Lung (tissue), 12 donors: Measurements from ENCODE around the gene CATSPER3. TPM values are rescaled to one million over a fixed set of nuclear protein-coding genes. Genes with fewer than 3 reads are reported as not detected.

Experiments
- ATAC-seq: fragments of 200-7000 bp; cut with Tn5 transposase; one replicate; pipeline ENCODE4 v1.9.1; 2020; ENCODE audit warnings: moderate number of reproducible peaks; ENCODE audit not compliant: insufficient read depth, low FRiP score
- DNase-seq, 3 donors: peaks; one replicate each; pipeline ENCODE4 v3.0.0-alpha.2; 2013 to 2017
- H3K27ac ChIP-seq, 2 donors: one replicate each; pipeline ENCODE4 v1.5.1; 2013; ENCODE audit warnings: mild to moderate bottlenecking in 2 of 2, moderate library complexity in 2 of 2, control low read depth in 1 of 2, inconsistent platforms in 1 of 2, low read depth in 1 of 2, low read length in 1 of 2
- H3K27me3 ChIP-seq, 3 donors: one replicate each; pipeline ENCODE4 v1.5.1; 2013; ENCODE audit warnings: low read length in 2 of 3; ENCODE audit not compliant: control insufficient read depth in 3 of 3, insufficient read depth in 3 of 3
- H3K36me3 ChIP-seq, 4 donors: one replicate each; pipeline ENCODE4 v1.5.1; 2013; ENCODE audit warnings: low read length in 4 of 4, mild to moderate bottlenecking in 1 of 4, moderate library complexity in 1 of 4; ENCODE audit not compliant: control insufficient read depth in 4 of 4, insufficient read depth in 4 of 4
- H3K4me1 ChIP-seq, 5 donors: one replicate each; pipeline ENCODE4 v1.5.1; 2013; ENCODE audit warnings: low read length in 5 of 5, mild to moderate bottlenecking in 2 of 5, moderate library complexity in 1 of 5; ENCODE audit not compliant: control insufficient read depth in 5 of 5, insufficient read depth in 5 of 5
- H3K4me3 ChIP-seq: one replicate; pipeline ENCODE4 v1.5.1; 2013; ENCODE audit warnings: mild to moderate bottlenecking, control low read depth, moderate library complexity
- H3K9ac ChIP-seq, 2 donors: one replicate each; pipeline ENCODE4 v1.5.1; 2013; ENCODE audit warnings: low read length in 2 of 2, control low read depth in 1 of 2; ENCODE audit not compliant: insufficient read depth in 1 of 2
- H3K9me3 ChIP-seq, 4 donors: one replicate each; pipeline ENCODE4 v1.5.1; 2013; ENCODE audit warnings: low read length in 3 of 4, mild to moderate bottlenecking in 1 of 4, moderate library complexity in 1 of 4; ENCODE audit not compliant: control insufficient read depth in 4 of 4, insufficient read depth in 3 of 4
- CTCF ChIP-seq: IDR thresholded peaks from 2 replicates; pipeline ENCODE4 v1.5.1; 2012; ENCODE audit warnings: mild to moderate bottlenecking; ENCODE audit errors: control extremely low read depth, extremely low read depth
- WGBS, 2 donors: extraction: QIAGEN DNeasy Blood & Tissue Kit; methylation state at CpG; one replicate each; pipeline ENCODE4 v1.1.7; 2013; 5-methylcytosine and 5-hydroxymethylcytosine counted together
- polyA plus RNA-seq, 2 donors: library from polyadenylated mRNA; stranded (reverse); fragments of 200-250 nt; gene quantifications; one replicate each; pipeline ENCODE4 v1.2.1, GENCODE V29; 2013
- total RNA-seq, 2 donors: library from RNA; depleted of rRNA in 1 of 2; stranded (reverse); fragments of >200 nt in 1 of 2; gene quantifications; one replicate each; pipeline ENCODE4 v1.2.1, GENCODE V29; 2014 to 2021
- donor health status: control.
- donor health status: control.
- donor health status: Bipolar disorder and iron deficiency.
- donor health status: healthy.
- donor health status: DM: yes; HTN: yes; CAD: no.

CATSPER3 gene
- total and polyA plus RNA-seq, 4 donors = 0.38 to 0.61 (median 0.49) TPM

GRCh38 chr5:135016861-135017290 lies 49.2 kb downstream of the CATSPER3 start:
- no peak for TF ChIP-seq CTCF
- Histone ChIP-seq H3K9ac (no peak overlapping the region), H3K27me3 (no peaks in the 10 kb centered on the region), H3K4me3 (no peak overlapping the region), H3K27ac (no peak overlapping the region), H3K36me3 (no peaks in the 10 kb centered on the region), H3K9me3 (no peaks in the 10 kb centered on the region), H3K4me1 (peaks cover 0 to 8% (median 0%) of the 10 kb centered on the region in 5 donors)
- no peak for DNase-seq
- WGBS, 2 donors = 79 to 85% methylated on average over 11 of the region's 11 CpGs
- no peak for ATAC-seq

- no peak for TF ChIP-seq CTCF
- peaks cover 0 to 5% (median 0%) of the 10 kb centered on the region in 3 donors for H3K27me3 ChIP-seq
- no peaks in the 10 kb centered on the region for H3K36me3 ChIP-seq
- WGBS, 2 donors = 88 to 99% methylated on average over 4 of the region's 4 CpGs
- ATAC-seq (no peak), DNase-seq (no peak)
- no peak overlapping the region for H3K27ac ChIP-seq
- peaks cover 0 to 8% (median 0%) of the 10 kb centered on the region in 5 donors for H3K4me1 ChIP-seq
- H3K4me3 ChIP-seq = no peak overlapping the region
- H3K9ac ChIP-seq = no peak overlapping the region
- H3K9me3 ChIP-seq = no peaks in the 10 kb centered on the region
These were observed 50.8 kb downstream of the CATSPER3 start for GRCh38 chr5:135018457-135018856.

GRCh38 chr5:135019314-135019713 lies 51.6 kb downstream of the CATSPER3 start:
- H3K36me3 ChIP-seq = no peaks in the 10 kb centered on the region
- no peak overlapping the region for H3K4me3 ChIP-seq
- DNase-seq (no peak), ATAC-seq (no peak)
- peaks cover 0 to 5% (median 0%) of the 10 kb centered on the region in 5 donors for H3K4me1 ChIP-seq
- no peak overlapping the region for H3K27ac ChIP-seq
- WGBS, 2 donors = 88 to 89% methylated on average over 5 of the region's 5 CpGs
- H3K9me3 ChIP-seq = peaks cover 0 to 1% (median 0%) of the 10 kb centered on the region in 4 donors
- TF ChIP-seq CTCF = no peak
- H3K9ac ChIP-seq = no peak overlapping the region
- peaks cover 0 to 8% (median 2%) of the 10 kb centered on the region in 3 donors for H3K27me3 ChIP-seq
